ENCODE data around the gene APP. TPM values are rescaled to one million over a fixed set of nuclear protein-coding genes. Genes with fewer than 3 reads are reported as not detected.

Gene APP
- total RNA-seq, 2 experiments from 2014 or later: 0.55 TPM; not detected in 1

DNA sequence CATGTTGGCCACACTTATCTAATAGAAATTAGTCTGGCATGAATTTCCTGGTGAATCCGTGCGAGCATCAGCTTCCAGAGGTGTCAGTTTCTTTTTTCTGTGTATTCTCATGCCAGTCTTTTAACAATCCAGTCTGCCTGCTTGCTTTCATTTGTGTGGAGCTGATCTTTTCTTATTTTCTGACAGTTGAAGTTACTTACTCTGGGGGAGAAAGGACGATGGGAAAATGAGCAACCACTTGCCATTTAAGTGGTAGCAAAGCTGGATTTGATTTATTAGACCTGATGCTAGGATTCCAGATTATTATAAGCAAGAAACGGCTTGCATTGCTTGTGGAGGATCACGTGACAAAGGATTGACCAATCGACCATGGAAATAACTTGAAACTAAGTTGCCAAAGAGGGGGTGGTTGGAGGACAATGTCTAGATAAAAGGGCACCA lies 24.3 kb upstream of the APP start:
- Histone ChIP-seq H3K9me2 (ENCODE audit: insufficient read depth, low read length) (no peaks in the 10 kb centered on the region), H4K20me1 (ENCODE audit: insufficient read depth, low read length) (no peaks in the 10 kb centered on the region), H3K4me2 (ENCODE audit: low read length) (no peak overlapping the region), H3K9me3 (ENCODE audit: low read length) (no peaks in the 10 kb centered on the region), H3K27ac (ENCODE audit: low read depth, low read length, poor library complexity, severe bottlenecking) (no peak overlapping the region), H2AFZ (ENCODE audit: low read length) (no peak overlapping the region), H3K79me2 (ENCODE audit: insufficient read depth, low read depth, low read length) (no peaks in the 10 kb centered on the region), H3K36me3 (ENCODE audit: insufficient read depth, low read length) (no peaks in the 10 kb centered on the region), H3K4me1 (ENCODE audit: insufficient read depth, low read length, poor library complexity, severe bottlenecking) (no peaks in the 10 kb centered on the region), H3K4me3 (ENCODE audit: low read depth, low read length, poor library complexity, severe bottlenecking) (no peak overlapping the region)
- intact Hi-C loops (cut with micrococcal nuclease; ENCODE audit: unreplicated experiment): no loop called here
- POLR2A ChIA-PET: no interaction called here
- DNase-seq (ENCODE audit: low spot score): no peak
- CTCF ChIA-PET (ENCODE audit: unreplicated experiment): no interaction called here
- BruUV-seq (replicated peaks): no TSS peak
- TF ChIP-seq EZH2phosphoT487 (IDR thresholded peaks at IDR 0.05; ENCODE audit: borderline replicate concordance, low read depth, low read length): no peak
- TF ChIP-seq, protein P1, sequence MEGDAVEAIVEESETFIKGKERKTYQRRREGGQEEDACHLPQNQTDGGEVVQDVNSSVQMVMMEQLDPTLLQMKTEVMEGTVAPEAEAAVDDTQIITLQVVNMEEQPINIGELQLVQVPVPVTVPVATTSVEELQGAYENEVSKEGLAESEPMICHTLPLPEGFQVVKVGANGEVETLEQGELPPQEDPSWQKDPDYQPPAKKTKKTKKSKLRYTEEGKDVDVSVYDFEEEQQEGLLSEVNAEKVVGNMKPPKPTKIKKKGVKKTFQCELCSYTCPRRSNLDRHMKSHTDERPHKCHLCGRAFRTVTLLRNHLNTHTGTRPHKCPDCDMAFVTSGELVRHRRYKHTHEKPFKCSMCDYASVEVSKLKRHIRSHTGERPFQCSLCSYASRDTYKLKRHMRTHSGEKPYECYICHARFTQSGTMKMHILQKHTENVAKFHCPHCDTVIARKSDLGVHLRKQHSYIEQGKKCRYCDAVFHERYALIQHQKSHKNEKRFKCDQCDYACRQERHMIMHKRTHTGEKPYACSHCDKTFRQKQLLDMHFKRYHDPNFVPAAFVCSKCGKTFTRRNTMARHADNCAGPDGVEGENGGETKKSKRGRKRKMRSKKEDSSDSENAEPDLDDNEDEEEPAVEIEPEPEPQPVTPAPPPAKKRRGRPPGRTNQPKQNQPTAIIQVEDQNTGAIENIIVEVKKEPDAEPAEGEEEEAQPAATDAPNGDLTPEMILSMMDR (conservative IDR thresholded peaks at IDR 0.05; ENCODE audit: low read length): no peak

DNA sequence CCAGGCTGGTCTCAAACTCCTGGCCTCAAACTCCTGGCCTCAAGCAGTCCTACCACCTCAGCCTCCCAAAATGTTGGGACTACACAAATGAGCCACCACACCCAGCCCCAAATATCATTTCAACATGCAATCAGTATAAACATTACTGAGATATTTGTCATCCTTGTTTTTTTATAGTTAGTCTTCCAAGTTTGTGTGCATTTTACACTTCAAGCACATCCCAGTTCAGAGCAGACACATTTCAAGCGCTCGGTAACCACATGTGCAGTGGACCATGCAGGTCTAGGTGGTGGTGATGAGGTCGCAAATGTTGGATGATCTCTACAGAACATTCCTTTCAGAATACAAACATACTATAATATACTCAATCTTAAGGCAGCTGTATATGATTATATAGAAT lies 23.8 kb upstream of the APP start:
- no peaks in the 10 kb centered on the region for H3K4me1 ChIP-seq (ENCODE audit: insufficient read depth, low read length, poor library complexity, severe bottlenecking)
- no peaks in the 10 kb centered on the region for H3K9me2 ChIP-seq (ENCODE audit: insufficient read depth, low read length)
- no TSS peak for BruUV-seq (replicated peaks)
- intact Hi-C loops (cut with micrococcal nuclease; ENCODE audit: unreplicated experiment): no loop called here
- H4K20me1 ChIP-seq (ENCODE audit: insufficient read depth, low read length): no peaks in the 10 kb centered on the region
- CTCF ChIA-PET (ENCODE audit: unreplicated experiment): no interaction called here
- POLR2A ChIA-PET: no interaction called here
- TF ChIP-seq, protein P1 (conservative IDR thresholded peaks at IDR 0.05; ENCODE audit: low read length): no peak
- TF ChIP-seq EZH2phosphoT487 (IDR thresholded peaks at IDR 0.05; ENCODE audit: borderline replicate concordance, low read depth, low read length): no peak
- no peak overlapping the region for H3K27ac ChIP-seq (ENCODE audit: low read depth, low read length, poor library complexity, severe bottlenecking)
- no peak overlapping the region for H2AFZ ChIP-seq (ENCODE audit: low read length)
- H3K9me3 ChIP-seq (ENCODE audit: low read length): no peaks in the 10 kb centered on the region
- no peak overlapping the region for H3K4me3 ChIP-seq (ENCODE audit: low read depth, low read length, poor library complexity, severe bottlenecking)
- no peaks in the 10 kb centered on the region for H3K36me3 ChIP-seq (ENCODE audit: insufficient read depth, low read length)
- H3K4me2 ChIP-seq (ENCODE audit: low read length): no peak overlapping the region
- H3K79me2 ChIP-seq (ENCODE audit: insufficient read depth, low read depth, low read length): no peaks in the 10 kb centered on the region
- no peak for DNase-seq (ENCODE audit: low spot score)

DNA sequence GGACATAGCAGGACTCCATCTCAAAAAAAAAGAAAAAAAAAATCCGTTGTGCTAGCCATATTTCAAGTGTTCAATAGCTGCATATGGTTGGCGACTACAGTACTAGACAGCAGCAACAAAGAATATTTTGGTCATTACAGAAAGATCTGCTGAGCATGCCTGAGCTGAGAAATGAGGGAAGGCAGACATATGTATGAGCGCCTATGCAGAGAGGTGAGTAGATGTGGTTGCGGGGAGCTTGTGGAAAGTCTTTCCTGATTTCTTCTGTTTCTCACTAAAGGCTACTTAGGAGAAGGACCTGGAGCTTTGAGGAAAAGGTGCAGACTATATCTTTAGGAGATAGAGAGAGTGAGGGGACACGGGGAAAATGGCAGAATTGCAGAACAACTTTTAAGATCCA lies 21.0 kb upstream of the APP start:
- CTCF ChIA-PET (ENCODE audit: unreplicated experiment): no interaction called here
- H3K9me2 ChIP-seq (ENCODE audit: insufficient read depth, low read length): no peaks in the 10 kb centered on the region
- no TSS peak for BruUV-seq (replicated peaks)
- no peak for DNase-seq (ENCODE audit: low spot score)
- H4K20me1 ChIP-seq (ENCODE audit: insufficient read depth, low read length): no peaks in the 10 kb centered on the region
- intact Hi-C loops (cut with micrococcal nuclease; ENCODE audit: unreplicated experiment): no loop called here
- H3K4me1 ChIP-seq (ENCODE audit: insufficient read depth, low read length, poor library complexity, severe bottlenecking): no peaks in the 10 kb centered on the region
- no peak overlapping the region for H2AFZ ChIP-seq (ENCODE audit: low read length)
- H3K4me2 ChIP-seq (ENCODE audit: low read length): no peak overlapping the region
- POLR2A ChIA-PET: no interaction called here
- no peaks in the 10 kb centered on the region for H3K79me2 ChIP-seq (ENCODE audit: insufficient read depth, low read depth, low read length)
- no peaks in the 10 kb centered on the region for H3K9me3 ChIP-seq (ENCODE audit: low read length)
- H3K27ac ChIP-seq (ENCODE audit: low read depth, low read length, poor library complexity, severe bottlenecking): no peak overlapping the region
- TF ChIP-seq EZH2phosphoT487 (IDR thresholded peaks at IDR 0.05; ENCODE audit: borderline replicate concordance, low read depth, low read length): no peak
- TF ChIP-seq, protein P1 (conservative IDR thresholded peaks at IDR 0.05; ENCODE audit: low read length): no peak
- H3K36me3 ChIP-seq (ENCODE audit: insufficient read depth, low read length): no peaks in the 10 kb centered on the region
- H3K4me3 ChIP-seq (ENCODE audit: low read depth, low read length, poor library complexity, severe bottlenecking): no peak overlapping the region
